ENCODE measurements around the gene MACROD2. TPM values are rescaled to one million over a fixed set of nuclear protein-coding genes. Genes with fewer than 3 reads are reported as not detected.

The MACROD2 gene
- total RNA-seq, 1 experiment from 2014 or later: 1.4 TPM

DNA sequence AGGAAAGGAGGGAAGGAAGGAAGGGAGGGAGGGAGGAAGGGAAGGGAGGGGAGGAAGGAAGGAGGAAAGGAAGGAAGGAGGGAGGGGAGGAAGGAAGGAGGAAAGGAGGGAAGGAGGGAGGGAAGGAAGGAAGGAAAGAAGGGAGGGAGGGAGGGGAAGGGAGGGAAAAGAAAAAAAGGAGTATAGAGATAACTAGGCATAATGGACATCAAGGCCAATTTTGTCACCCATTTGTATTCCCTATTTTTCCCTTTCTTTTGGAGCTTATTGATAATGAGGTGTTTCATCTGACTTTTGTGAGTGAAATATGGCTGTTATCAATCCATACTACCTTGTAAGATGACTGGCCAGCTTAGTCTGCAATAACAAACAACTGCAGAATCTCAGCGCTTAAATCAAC lies 624.1 kb downstream of the MACROD2 start:
- Histone ChIP-seq H3K27me3 (replicated peaks; ENCODE audit: insufficient read depth, low read depth, low read length, poor library complexity) (no peaks in the 10 kb centered on the region), H3K27ac (ENCODE audit: low read depth, low read length, poor library complexity, severe bottlenecking) (no peak overlapping the region), H3K4me1 (ENCODE audit: insufficient read depth, low read length, poor library complexity, severe bottlenecking) (no peaks in the 10 kb centered on the region), H3K4me3 (ENCODE audit: low read depth, low read length, poor library complexity, severe bottlenecking) (no peak overlapping the region), H3K9me3 (ENCODE audit: low read depth, low read length, poor library complexity, severe bottlenecking) (no peaks in the 10 kb centered on the region), H3K36me3 (ENCODE audit: insufficient read depth, low read length, poor library complexity, severe bottlenecking) (no peaks in the 10 kb centered on the region)
- no TSS peak for BruUV-seq (replicated peaks)
- intact Hi-C loops (cut with micrococcal nuclease; ENCODE audit: unreplicated experiment): no loop called here
- POLR2A ChIA-PET (ENCODE audit: low non-redundant PET): no interaction called here
- TF ChIP-seq, protein P1, sequence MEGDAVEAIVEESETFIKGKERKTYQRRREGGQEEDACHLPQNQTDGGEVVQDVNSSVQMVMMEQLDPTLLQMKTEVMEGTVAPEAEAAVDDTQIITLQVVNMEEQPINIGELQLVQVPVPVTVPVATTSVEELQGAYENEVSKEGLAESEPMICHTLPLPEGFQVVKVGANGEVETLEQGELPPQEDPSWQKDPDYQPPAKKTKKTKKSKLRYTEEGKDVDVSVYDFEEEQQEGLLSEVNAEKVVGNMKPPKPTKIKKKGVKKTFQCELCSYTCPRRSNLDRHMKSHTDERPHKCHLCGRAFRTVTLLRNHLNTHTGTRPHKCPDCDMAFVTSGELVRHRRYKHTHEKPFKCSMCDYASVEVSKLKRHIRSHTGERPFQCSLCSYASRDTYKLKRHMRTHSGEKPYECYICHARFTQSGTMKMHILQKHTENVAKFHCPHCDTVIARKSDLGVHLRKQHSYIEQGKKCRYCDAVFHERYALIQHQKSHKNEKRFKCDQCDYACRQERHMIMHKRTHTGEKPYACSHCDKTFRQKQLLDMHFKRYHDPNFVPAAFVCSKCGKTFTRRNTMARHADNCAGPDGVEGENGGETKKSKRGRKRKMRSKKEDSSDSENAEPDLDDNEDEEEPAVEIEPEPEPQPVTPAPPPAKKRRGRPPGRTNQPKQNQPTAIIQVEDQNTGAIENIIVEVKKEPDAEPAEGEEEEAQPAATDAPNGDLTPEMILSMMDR (conservative IDR thresholded peaks at IDR 0.05; ENCODE audit: low read depth, low read length): no peak
- no peak for TF ChIP-seq EZH2 (IDR thresholded peaks at IDR 0.05; ENCODE audit: borderline replicate concordance, low read depth, low read length, poor library complexity, severe bottlenecking)
- CTCF ChIA-PET: no interaction called here
- DNase-seq (ENCODE audit: low spot score): no peak

DNA sequence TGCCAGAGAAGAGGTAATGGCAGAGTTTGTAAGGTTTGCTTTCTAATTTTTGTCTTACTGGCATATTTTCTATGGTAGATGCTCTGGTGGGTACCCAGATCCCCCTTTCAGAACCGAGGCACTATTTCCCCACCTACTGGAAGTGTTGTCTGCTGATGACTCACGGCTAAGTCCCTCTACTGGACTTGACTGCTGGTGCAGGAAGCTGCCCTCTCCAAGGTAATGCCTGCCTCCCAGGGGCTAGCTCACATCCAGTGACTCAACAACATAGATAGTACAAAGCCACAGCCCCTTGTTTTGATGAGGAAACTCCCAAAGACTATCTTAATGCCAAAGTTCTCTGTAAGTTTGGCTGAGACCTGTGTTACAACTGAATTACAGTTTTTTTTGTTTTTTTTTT lies 627.5 kb downstream of the MACROD2 start:
- Histone ChIP-seq H3K9me3 (ENCODE audit: low read depth, low read length, poor library complexity, severe bottlenecking) (no peaks in the 10 kb centered on the region), H3K4me3 (ENCODE audit: low read depth, low read length, poor library complexity, severe bottlenecking) (no peak overlapping the region), H3K27ac (ENCODE audit: low read depth, low read length, poor library complexity, severe bottlenecking) (no peak overlapping the region), H3K4me1 (ENCODE audit: insufficient read depth, low read length, poor library complexity, severe bottlenecking) (no peaks in the 10 kb centered on the region), H3K36me3 (ENCODE audit: insufficient read depth, low read length, poor library complexity, severe bottlenecking) (no peaks in the 10 kb centered on the region), H3K27me3 (replicated peaks; ENCODE audit: insufficient read depth, low read depth, low read length, poor library complexity) (no peaks in the 10 kb centered on the region)
- TF ChIP-seq, protein P1 (conservative IDR thresholded peaks at IDR 0.05; ENCODE audit: low read depth, low read length): no peak
- no TSS peak for BruUV-seq (replicated peaks)
- ChIA-PET CTCF (no interaction called here), POLR2A (ENCODE audit: low non-redundant PET) (no interaction called here)
- intact Hi-C loops (cut with micrococcal nuclease; ENCODE audit: unreplicated experiment): no loop called here
- no peak for DNase-seq (ENCODE audit: low spot score)

DNA sequence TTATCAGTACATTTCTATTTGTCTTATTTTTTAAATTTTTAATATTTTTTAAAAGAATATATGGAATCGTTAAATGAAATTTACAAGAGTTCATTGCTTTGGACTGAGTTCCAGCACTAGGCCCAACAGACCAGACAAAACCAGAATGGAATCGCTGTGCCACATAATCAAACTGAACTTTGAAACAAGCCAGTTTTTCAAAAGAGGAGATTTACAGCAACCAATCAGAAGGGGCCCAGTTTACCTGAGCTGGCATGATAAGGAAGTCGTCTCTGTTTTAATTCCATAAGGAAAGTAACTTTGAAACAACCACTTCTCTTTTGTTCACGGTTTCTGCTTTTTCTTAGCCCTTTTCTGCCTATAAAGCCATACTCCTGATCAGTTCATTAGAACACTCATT lies 635.7 kb downstream of the MACROD2 start:
- no peak for TF ChIP-seq EZH2 (IDR thresholded peaks at IDR 0.05; ENCODE audit: borderline replicate concordance, low read depth, low read length, poor library complexity, severe bottlenecking)
- TF ChIP-seq, protein P1 (conservative IDR thresholded peaks at IDR 0.05; ENCODE audit: low read depth, low read length): no peak
- no TSS peak for BruUV-seq (replicated peaks)
- H3K27ac ChIP-seq (ENCODE audit: low read depth, low read length, poor library complexity, severe bottlenecking): no peak overlapping the region
- ChIA-PET CTCF (no interaction called here), POLR2A (ENCODE audit: low non-redundant PET) (no interaction called here)
- no peaks in the 10 kb centered on the region for H3K36me3 ChIP-seq (ENCODE audit: insufficient read depth, low read length, poor library complexity, severe bottlenecking)
- H3K9me3 ChIP-seq (ENCODE audit: low read depth, low read length, poor library complexity, severe bottlenecking): no peaks in the 10 kb centered on the region
- H3K27me3 ChIP-seq (replicated peaks; ENCODE audit: insufficient read depth, low read depth, low read length, poor library complexity): no peaks in the 10 kb centered on the region
- intact Hi-C loops (cut with micrococcal nuclease; ENCODE audit: unreplicated experiment): no loop called here
- no peak for DNase-seq (ENCODE audit: low spot score)
- no peaks in the 10 kb centered on the region for H3K4me1 ChIP-seq (ENCODE audit: insufficient read depth, low read length, poor library complexity, severe bottlenecking)
- no peak overlapping the region for H3K4me3 ChIP-seq (ENCODE audit: low read depth, low read length, poor library complexity, severe bottlenecking)
